Colon (tissue), 2 donors: ENCODE results near the gene NAALADL2.
"Not testable (repeated sequence)": the region's sequence is repeated elsewhere in the genome, so short reads cannot be mapped to it uniquely, and the experiment has no call there.

Experiments used
- FAIRE-seq: peaks from 2 replicates; lab custom pipeline; 2012; peaks lifted over from hg19 to GRCh38; lab: Jason Lieb, UNC
- donor health status: control.
- donor health status: control.

Gene NAALADL2

DNA sequence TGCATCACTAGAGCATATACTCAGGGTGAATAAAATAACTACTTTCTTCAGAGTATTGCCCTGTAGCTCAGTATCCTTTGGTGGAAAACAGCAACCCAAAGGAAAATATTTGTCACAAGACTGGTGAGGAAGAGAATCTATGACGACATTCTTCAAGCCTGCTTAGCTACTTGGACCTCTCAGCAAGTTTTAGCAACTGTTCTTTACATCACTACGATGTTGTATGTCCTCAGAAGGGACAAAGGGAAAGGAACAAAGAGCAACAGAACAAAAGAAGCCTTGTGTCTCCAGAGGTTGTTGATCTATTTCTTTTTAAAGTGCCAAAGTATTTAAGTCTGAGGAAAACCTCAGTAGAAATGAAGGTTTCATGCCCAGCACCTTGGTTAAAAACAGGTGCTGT lies 746.7 kb downstream of the NAALADL2 start:
- FAIRE-seq = no peak

- FAIRE-seq = no peak
Observed at GRCh38 chr3:175606650-175607318, 747.6 kb downstream of the NAALADL2 start.

DNA sequence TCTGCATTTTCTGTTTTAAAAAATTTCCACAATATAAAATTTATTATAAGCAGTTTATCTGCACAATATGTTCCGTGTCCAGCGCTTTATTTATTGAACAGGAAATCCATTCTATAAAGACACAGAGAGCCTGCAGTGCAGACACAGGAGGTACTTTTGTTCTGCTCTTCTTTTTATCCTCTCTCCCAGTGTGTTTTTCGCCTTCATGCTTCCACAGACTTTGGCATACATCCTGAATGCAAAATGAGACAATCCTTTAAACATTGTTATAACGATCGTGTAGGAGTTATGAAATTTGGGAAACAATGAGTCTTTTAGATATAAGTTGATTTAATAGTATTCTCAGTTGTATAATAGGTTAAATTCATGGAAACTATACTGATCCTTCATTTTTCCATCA lies 749.2 kb downstream of the NAALADL2 start:
- FAIRE-seq = no peak

DNA sequence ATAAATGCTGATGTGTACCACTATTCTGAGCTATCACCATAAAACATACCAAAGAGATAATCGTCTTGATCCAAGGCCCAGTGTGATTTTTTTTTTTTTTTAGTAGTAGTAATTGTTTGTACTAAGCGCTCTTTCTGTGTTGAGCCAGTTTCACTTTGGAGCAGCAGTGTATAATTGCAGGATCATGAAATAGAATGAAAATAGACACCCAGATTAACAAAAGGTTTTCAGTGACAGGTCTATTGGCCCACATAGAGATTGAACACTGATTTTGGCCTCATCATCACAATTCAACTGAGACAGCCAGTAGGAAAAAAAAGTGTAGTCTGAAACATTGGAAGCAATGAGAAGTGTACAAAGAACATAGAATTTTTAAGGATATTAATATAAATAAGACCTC lies 749.8 kb downstream of the NAALADL2 start:
- FAIRE-seq = no peak

- FAIRE-seq = no peak
Observed at GRCh38 chr3:175612487-175613196, 753.5 kb downstream of the NAALADL2 start.

- FAIRE-seq = not testable (repeated sequence)
Observed at GRCh38 chr3:175614107-175614506, 755.0 kb downstream of the NAALADL2 start.

- no peak for FAIRE-seq
Observed at GRCh38 chr3:175617247-175617646, 758.1 kb downstream of the NAALADL2 start.

DNA sequence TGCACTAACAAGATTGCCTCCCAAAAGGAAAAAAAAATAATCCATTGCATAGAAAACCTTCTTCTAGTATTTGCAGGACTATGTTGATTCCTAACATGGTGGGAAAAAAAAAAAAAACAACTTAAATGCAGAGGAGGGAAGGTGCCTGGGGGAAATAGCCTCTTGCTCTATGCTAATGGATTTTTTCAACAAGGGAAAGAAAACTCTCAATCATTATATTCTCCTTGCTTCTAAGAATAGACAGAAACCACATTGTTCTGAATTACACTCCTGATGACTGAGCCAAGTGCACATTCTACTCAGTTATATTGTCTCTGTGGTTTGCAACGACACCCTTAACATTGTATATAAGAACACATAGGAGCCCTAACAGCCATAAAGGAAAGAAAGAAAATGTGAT lies 760.2 kb downstream of the NAALADL2 start:
- no peak for FAIRE-seq

DNA sequence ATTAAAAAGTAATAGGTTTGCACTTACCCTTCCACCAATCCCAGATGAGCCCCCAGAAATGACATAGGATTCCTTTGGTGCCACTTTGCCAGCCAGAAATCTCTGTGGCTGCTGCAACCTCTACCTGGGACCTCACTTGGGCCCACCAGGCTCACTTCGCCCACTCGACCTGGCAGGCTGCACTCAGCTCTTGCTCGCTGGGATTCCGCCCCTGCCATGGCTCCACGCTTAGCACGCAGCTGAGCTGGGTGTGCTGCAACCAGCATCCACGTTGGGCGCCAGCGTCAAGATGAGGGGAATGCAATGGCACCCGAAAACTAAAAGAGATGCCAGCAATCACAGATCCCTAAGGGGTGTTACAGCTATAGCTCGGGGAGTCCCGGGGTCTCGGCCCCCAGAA lies 761.0 kb downstream of the NAALADL2 start:
- no peak for FAIRE-seq

DNA sequence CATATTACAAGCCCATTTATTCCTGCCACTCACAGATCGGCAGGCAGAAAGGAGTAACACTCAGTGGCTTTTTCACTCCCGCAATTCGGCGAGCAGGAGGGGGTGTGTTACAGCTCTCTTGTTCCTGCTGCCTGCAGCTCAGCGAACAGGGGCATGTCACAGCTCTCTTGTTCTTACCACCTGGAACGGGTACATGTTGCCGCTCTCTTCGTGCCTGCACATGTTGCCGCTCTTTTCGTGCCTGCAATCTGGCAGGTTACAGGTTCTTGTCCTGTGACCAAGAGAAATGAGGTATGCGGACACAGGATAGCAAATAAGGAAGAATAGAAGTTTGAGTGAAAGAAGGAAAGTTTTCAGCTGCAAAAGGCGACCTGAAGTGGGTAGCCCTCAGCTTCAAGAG lies 761.4 kb downstream of the NAALADL2 start:
- FAIRE-seq = no peak

DNA sequence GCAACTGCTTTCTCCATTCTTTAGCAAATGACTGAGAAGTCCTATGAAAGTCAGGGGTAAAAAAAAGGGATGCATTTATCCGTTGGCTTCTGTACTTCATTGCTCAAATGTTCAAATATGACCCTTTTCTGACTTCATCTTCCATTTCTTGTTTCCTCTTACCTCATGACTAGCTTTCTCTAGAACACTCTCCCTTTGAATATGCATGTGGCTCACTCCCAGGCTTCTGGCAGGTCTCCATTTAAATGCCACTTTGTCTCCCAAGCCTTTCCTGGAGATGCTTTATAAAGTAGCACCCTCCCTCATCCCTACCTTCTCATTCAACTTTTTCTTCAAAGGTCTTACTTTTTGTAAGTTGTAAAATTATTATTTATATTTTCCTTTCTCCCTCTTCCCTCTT lies 781.8 kb downstream of the NAALADL2 start:
- no peak for FAIRE-seq

- no peak for FAIRE-seq
Observed at GRCh38 chr3:175646865-175647264, 787.7 kb downstream of the NAALADL2 start.

DNA sequence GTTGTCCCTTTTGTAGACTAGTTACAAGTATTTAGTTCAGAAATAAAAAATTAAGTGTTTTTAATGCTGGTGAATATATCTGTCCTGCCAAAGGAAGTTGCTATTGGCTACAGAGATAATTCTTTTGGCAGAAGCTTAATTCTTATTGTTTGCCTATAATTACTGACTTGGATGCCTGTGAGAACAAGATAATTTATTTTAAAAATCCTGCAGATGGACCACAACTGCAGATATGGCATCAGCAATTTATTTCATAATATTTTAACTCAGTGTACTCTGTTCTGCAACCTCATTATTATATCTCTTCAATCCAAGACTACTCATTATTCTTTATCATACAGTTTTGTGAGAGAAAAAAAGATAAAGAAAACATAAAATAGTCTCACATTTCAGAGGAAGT lies 789.8 kb downstream of the NAALADL2 start:
- FAIRE-seq = no peak

GRCh38 chr3:175651716-175652115 lies 792.6 kb downstream of the NAALADL2 start:
- FAIRE-seq = no peak

DNA sequence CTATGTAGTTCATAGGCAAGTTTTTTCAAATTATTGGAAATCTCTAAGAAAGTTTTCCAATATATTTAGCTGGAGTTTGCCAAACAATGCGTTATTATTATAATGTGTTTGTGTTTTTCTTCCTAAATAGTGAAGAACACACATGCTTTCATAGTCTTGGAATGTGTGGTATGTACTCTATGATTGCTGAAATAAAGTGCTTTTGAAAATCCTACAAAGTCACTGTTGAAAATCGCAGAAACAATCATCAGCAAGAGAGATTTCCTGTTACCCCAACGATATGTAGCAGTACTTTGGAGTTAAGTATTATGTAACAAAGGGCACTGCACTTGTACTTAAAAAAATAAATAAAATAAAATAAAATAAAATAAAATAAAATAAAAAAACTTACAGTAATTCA lies 796.2 kb downstream of the NAALADL2 start:
- no peak for FAIRE-seq

- no peak for FAIRE-seq
Observed at GRCh38 chr3:175656461-175656860, 797.3 kb downstream of the NAALADL2 start.

- FAIRE-seq = no peak
Observed at GRCh38 chr3:175659670-175660350, 800.7 kb downstream of the NAALADL2 start.

- no peak for FAIRE-seq
Observed at GRCh38 chr3:175662815-175663214, 803.7 kb downstream of the NAALADL2 start.

GRCh38 chr3:175664911-175665310 lies 805.8 kb downstream of the NAALADL2 start:
- FAIRE-seq = no peak

DNA sequence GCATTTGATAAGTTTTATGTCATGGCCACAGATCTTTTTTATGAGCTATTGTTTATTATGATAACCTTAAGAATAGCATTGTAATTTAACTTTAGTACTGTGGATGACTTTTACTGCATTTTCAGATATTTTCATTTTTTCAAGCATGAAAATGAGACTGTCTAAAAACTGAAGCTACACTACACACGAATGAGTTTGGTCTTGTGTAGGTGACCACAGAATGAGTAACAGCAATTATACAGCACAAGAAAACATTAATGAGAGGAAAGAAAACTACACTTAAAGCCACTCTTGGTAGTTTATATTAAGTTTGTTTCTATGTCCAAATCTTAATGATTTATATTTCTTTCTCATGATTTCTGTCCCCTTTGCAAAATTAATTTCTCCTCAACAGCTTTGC lies 809.2 kb downstream of the NAALADL2 start:
- FAIRE-seq = no peak

DNA sequence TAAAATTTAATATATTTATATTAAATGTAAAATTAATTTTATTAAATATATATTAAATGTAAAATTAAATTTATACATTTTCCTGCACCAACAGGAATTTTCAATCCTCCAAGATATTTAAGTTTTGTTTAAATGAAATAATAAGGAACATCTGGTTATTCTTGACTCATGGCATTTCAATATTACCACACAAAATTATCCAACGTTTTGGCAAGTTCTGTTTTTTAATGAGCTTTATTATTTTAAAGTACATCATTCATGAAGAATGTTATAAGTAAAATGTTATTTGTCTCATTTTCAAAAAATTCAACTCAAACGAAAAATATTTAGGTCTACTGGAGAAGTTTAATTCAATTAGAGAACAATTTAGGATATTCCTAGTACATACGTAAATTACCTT lies 811.4 kb downstream of the NAALADL2 start:
- FAIRE-seq = no peak

DNA sequence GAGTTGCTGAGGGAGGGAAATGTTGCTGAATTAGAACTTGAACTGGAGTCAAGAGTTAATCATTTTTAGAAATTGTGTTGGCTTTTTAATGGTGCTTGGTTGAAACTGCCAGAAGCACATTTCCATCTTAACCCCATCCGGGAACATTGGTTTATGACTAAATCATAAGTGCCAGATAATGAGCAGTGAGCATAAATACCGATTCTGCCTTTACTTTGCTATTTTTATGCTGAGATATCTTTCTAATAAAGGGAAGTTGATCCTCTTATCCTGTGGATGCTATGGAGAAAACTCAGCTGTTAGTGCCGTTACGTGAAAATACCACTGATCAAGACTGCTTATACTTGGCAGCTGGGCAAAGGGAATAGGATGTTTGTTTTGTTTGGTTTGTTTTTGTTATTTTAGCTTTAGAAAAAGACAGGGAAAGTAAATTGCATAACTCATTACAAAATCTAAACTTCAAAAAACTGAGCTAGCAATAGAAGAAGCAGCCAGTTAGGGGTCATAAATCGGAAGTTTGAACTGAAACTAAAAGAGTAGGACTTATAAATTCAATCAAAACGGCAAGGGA lies 813.1 kb downstream of the NAALADL2 start:
- no peak for FAIRE-seq

DNA sequence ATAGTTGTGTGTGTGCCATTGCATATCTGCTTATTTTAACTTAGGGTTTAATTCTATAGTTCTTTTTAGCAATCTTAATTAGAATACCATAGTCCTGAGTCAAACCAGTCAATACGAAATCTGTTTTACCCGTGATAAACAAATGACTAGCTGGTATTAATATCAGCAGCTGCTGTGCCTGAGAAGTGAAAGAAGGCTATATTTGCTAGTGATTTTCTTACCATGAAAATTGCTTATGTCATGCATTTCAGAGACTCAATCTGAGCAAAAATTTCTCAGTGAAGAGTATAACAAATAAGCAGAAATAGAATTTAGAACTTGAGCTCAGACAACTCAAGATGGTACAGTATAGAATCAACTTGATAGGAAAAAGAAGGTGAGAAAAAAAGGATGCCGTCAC lies 820.4 kb downstream of the NAALADL2 start:
- no peak for FAIRE-seq
